SW 1271 (cell line): Measurements from ENCODE around the gene GIMAP1.

ENCODE experiments used
- DNase-seq, 2 experiments: peaks; one replicate each; lab custom pipeline; 2025; lab: John Stamatoyannopoulos, UW

GIMAP1 gene

GRCh38 chr7:150748376-150748775, 32.0 kb downstream of the GIMAP1 start:
- no peak for DNase-seq

DNA sequence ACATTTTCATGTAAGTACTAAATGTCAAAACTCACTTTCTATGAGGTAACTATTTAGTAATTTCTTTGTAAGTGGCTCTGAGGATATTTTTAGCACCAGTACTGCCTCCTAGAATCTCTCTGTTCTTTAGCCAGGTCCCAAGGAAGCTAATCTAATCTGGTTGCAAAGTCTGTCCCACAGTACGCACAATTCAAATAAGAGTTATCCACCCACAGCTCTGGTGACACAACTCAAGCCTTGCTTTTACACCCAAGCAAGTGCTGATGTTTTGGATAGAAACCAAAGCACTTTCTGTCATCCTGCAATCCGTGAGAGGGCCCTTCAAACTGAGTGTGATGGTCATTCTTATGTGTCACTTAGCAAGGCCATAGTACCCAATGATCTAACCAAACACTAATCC, 35.3 kb downstream of the GIMAP1 start:
- no peak for DNase-seq

GRCh38 chr7:150753239-150753638, 36.8 kb downstream of the GIMAP1 start:
- no peak for DNase-seq

DNA sequence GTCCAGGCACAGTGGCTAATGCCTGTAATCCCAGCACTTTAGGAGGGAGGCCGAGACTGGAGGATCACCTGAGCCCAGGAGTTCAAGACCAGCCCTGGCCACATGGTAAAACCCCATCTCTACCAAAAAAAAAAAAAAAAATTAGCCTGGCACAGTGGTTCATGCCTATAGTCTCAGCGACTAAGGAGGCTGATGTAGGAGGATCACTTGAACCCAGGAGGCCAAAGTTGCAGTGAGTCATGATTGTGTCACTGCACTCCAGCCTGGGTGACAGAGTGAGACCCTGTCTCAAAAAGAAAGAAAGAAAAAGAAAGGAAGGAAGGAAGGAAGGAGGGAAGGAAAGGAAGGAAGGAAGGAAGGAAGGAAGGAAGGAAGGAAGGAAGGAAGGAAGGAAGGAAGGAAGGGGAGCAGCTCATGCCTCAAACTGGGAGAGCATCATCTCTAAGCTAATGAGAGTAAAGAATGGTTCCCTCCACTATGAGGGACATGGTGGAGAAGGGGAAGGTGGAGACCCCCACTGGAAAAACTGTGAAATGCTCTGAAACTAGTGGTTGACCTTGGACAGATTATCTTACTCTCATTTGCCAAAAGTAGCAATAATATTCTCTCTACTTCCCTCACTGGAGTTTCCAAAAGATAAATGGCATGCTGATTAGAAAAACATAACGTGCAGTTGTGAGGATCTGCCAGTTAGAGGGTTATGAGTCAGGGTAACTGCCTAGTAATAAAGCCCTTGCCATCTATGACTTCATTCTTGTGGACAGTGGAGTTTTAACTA, 37.6 kb downstream of the GIMAP1 start:
- DNase-seq: no peak

DNA sequence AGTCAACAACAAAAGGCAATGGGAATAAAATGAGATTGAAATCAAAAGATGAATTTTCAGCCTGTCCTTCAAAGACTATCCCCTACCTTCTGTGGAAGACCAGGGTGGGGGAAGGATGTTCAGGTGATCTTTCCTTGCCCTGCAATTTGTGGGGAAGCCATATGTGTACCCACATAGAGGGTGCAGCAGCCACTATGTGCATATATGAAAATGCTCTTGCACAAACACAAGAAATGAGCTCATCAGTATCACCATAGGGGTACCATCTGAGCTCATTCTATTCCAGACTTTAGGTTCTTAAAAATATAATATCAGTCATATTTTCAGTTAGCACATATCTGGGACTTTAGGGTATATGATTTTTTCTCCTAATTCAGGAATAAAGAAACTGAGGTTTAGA, 38.5 kb downstream of the GIMAP1 start:
- DNase-seq: no peak

GRCh38 chr7:150755473-150756099, 39.2 kb downstream of the GIMAP1 start:
- DNase-seq: no peak

- DNase-seq: no peak
Observed at GRCh38 chr7:150756166-150756565, 39.8 kb downstream of the GIMAP1 start.

DNA sequence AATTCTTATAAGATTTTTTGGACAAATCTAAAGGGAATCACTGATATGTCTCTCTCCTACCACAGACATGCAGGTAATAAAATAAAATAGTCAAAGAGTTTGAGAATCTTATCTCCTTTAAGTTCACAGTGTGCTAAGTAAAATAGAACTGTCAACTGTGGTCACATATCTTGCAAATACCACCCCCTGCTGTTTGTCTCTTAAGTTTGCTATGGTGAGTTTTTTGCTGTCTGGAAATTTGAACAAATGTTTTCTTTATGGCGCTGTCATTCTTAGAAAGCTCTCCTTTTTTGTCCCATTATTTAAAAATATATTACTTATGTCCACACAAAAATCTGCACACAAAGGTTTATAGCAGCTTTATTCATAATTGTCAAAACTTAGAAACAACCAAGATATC, 40.4 kb downstream of the GIMAP1 start:
- peak in 1 of 2 experiments; percentile 10 for DNase-seq

GRCh38 chr7:150759479-150759878, 43.1 kb downstream of the GIMAP1 start:
- no peak for DNase-seq

GRCh38 chr7:150766334-150766709, 49.9 kb downstream of the GIMAP1 start:
- DNase-seq: no peak

DNA sequence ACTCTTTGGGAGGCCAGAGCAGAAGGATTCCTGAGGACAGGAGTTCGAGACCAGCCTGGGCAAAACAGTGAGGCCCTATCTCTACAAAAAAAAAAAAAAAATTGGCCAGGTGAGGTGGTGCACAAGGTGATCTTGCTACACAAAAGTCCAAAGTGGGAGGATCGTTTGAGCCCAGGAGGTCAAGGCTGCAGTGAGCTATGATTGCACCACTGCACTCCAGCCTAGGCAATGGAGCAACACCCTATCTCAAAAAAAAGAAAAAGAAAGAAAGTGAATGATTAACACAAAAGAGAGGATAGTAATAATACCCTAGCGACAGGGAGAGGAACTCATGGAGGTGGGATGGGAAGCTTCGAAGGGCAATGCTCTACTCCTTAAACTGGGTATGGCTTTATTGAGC, 53.4 kb downstream of the GIMAP1 start:
- DNase-seq: no peak
